Measurements from ENCODE around the gene SORL1. TPM values are rescaled to one million over a fixed set of nuclear protein-coding genes. Genes with fewer than 3 reads are reported as not detected.
A peak's percentile ranks its signal among the peaks of the same experiment; 100 is the strongest.

SORL1 gene
- polyA plus RNA-seq, 3 donors = 52.5 to 61.9 (median 59.4) TPM

- no peak overlapping the region for H2AFZ ChIP-seq (ENCODE audit: insufficient read depth, low read depth, low read length, poor library complexity, severe bottlenecking)
- peaks cover 11% of the 10 kb centered on the region for H3K79me2 ChIP-seq (ENCODE audit: insufficient read depth, low read length)
- DNase-seq = no peak
- intact Hi-C loops (cut with micrococcal nuclease) = no loop called here
- no peaks in the 10 kb centered on the region for H3K27me3 ChIP-seq (ENCODE audit: control insufficient read depth in 2 of 2, insufficient read depth in 2 of 2, low read length in 2 of 2)
- H3K36me3 Mint-ChIP-seq = peaks cover 87 to 92% of the 10 kb centered on the region in 2 donors
- H3K4me2 ChIP-seq (replicated peaks; ENCODE audit: extremely low read depth, low read length, poor library complexity, severe bottlenecking) = no peak overlapping the region
- no peaks in the 10 kb centered on the region for H3K9me3 Mint-ChIP-seq
- no peaks in the 10 kb centered on the region for H3K4me1 ChIP-seq (ENCODE audit: control insufficient read depth in 1 of 2, insufficient read depth in 2 of 2, low read length in 2 of 2)
- H3K4me3 Mint-ChIP-seq = no peak overlapping the region
- H3K27me3 Mint-ChIP-seq (ENCODE audit: low read depth in 3 of 3) = no peaks in the 10 kb centered on the region
- H3K27ac Mint-ChIP-seq = peak overlapping the region in 1 of 7 donors; percentile 15
- H3K9ac ChIP-seq (ENCODE audit: insufficient read depth, low read length, poor library complexity, severe bottlenecking) = no peak overlapping the region
- H3K9me3 ChIP-seq (replicated peaks in 1 of 2; ENCODE audit: control insufficient read depth in 1 of 2, insufficient read depth in 1 of 2, low read length in 2 of 2) = no peaks in the 10 kb centered on the region
- no peak overlapping the region for H3K4me3 ChIP-seq (replicated peaks in 1 of 3; ENCODE audit: low read depth in 2 of 3, low read length in 3 of 3)
- no peak for TF ChIP-seq CTCF (IDR thresholded peaks at IDR 0.05)
- peaks cover 97% of the 10 kb centered on the region for H4K20me1 ChIP-seq (ENCODE audit: insufficient read depth, low read length)
- H3K36me3 ChIP-seq (replicated peaks in 1 of 2; ENCODE audit: control insufficient read depth in 1 of 2, insufficient read depth in 2 of 2, low read length in 2 of 2) = peaks cover 97 to 100% of the 10 kb centered on the region in 2 donors
- WGBS (ENCODE audit: insufficient coverage) = 97% methylated on average over 5 of the region's 5 CpGs
- H3K4me1 Mint-ChIP-seq = peaks cover 2% of the 10 kb centered on the region
- no peak overlapping the region for H3K27ac ChIP-seq (ENCODE audit: low read depth in 1 of 2, low read length in 2 of 2)
These were observed 109.1 kb downstream of the SORL1 start for GRCh38 chr11:121561240-121561639.

GRCh38 chr11:121561716-121562115, 109.6 kb downstream of the SORL1 start:
- no peaks in the 10 kb centered on the region for H3K27me3 Mint-ChIP-seq (ENCODE audit: low read depth in 3 of 3)
- peaks cover 2% of the 10 kb centered on the region for H3K4me1 Mint-ChIP-seq
- WGBS (ENCODE audit: insufficient coverage) = 98% methylated on average over 4 of the region's 5 CpGs
- no peak overlapping the region for H3K4me2 ChIP-seq (replicated peaks; ENCODE audit: extremely low read depth, low read length, poor library complexity, severe bottlenecking)
- peaks cover 87 to 92% of the 10 kb centered on the region in 2 donors for H3K36me3 Mint-ChIP-seq
- no peaks in the 10 kb centered on the region for H3K4me1 ChIP-seq (ENCODE audit: control insufficient read depth in 1 of 2, insufficient read depth in 2 of 2, low read length in 2 of 2)
- no peak for DNase-seq
- H3K27me3 ChIP-seq (ENCODE audit: control insufficient read depth in 2 of 2, insufficient read depth in 2 of 2, low read length in 2 of 2) = no peaks in the 10 kb centered on the region
- H3K36me3 ChIP-seq (replicated peaks in 1 of 2; ENCODE audit: control insufficient read depth in 1 of 2, insufficient read depth in 2 of 2, low read length in 2 of 2) = peaks cover 97 to 100% of the 10 kb centered on the region in 2 donors
- intact Hi-C loops (cut with micrococcal nuclease) = no loop called here
- peaks cover 11% of the 10 kb centered on the region for H3K79me2 ChIP-seq (ENCODE audit: insufficient read depth, low read length)
- H3K4me3 Mint-ChIP-seq = no peak overlapping the region
- H3K9me3 Mint-ChIP-seq = no peaks in the 10 kb centered on the region
- no peak overlapping the region for H3K27ac Mint-ChIP-seq
- no peak for TF ChIP-seq CTCF (IDR thresholded peaks at IDR 0.05)
- peaks cover 97% of the 10 kb centered on the region for H4K20me1 ChIP-seq (ENCODE audit: insufficient read depth, low read length)
- H3K9ac ChIP-seq (ENCODE audit: insufficient read depth, low read length, poor library complexity, severe bottlenecking) = no peak overlapping the region
- H3K4me3 ChIP-seq (replicated peaks in 1 of 3; ENCODE audit: low read depth in 2 of 3, low read length in 3 of 3) = no peak overlapping the region
- no peak overlapping the region for H3K27ac ChIP-seq (ENCODE audit: low read depth in 1 of 2, low read length in 2 of 2)
- H3K9me3 ChIP-seq (replicated peaks in 1 of 2; ENCODE audit: control insufficient read depth in 1 of 2, insufficient read depth in 1 of 2, low read length in 2 of 2) = no peaks in the 10 kb centered on the region
- no peak overlapping the region for H2AFZ ChIP-seq (ENCODE audit: insufficient read depth, low read depth, low read length, poor library complexity, severe bottlenecking)

All from CD14-positive monocyte (primary cell).